Osteoblast (primary cell): ENCODE results near the gene SGCE. TPM values are rescaled to one million over a fixed set of nuclear protein-coding genes. Genes with fewer than 3 reads are reported as not detected.

Experiments
- DNase-seq: peaks from one replicate; pipeline ENCODE4 v3.0.0; 2011; ENCODE audit warnings: low spot score, mixed read lengths; ENCODE audit not compliant: insufficient read length; ENCODE audit errors: missing footprints
- H2AFZ ChIP-seq: 2 replicates; pipeline ENCODE4 v1.6.0; 2011; ENCODE audit warnings: mild to moderate bottlenecking, low read length
- H3K27ac ChIP-seq: 2 replicates; pipeline ENCODE4 v1.5.1; 2011; ENCODE audit warnings: mild to moderate bottlenecking, low read depth, low read length, moderate library complexity
- H3K27me3 ChIP-seq: 2 replicates; pipeline ENCODE4 v1.6.0; 2012; ENCODE audit warnings: mild to moderate bottlenecking, control low read depth, inconsistent platforms, low read length, moderate library complexity; ENCODE audit not compliant: insufficient read depth
- H3K36me3 ChIP-seq: 2 replicates; pipeline ENCODE4 v1.5.1; 2011; ENCODE audit warnings: mild to moderate bottlenecking, low read length, control low read depth, moderate library complexity; ENCODE audit not compliant: insufficient read depth
- H3K4me1 ChIP-seq: 2 replicates; pipeline ENCODE4 v1.5.1; 2011; ENCODE audit warnings: mild to moderate bottlenecking, low read length, control low read depth, moderate library complexity; ENCODE audit not compliant: insufficient read depth
- H3K4me2 ChIP-seq: 2 replicates; pipeline ENCODE4 v1.6.0; 2011; ENCODE audit warnings: mild to moderate bottlenecking, low read length; ENCODE audit not compliant: insufficient read depth
- H3K4me3 ChIP-seq: fragments of 200-600 bp; sonication (generic); 3 replicates; pipeline ENCODE4 v1.5.1; 2012; ENCODE audit warnings: mild to moderate bottlenecking, low read length, inconsistent platforms; ENCODE audit not compliant: insufficient read depth
- H3K79me2 ChIP-seq: 2 replicates; pipeline ENCODE4 v1.6.0; 2012; ENCODE audit warnings: mild to moderate bottlenecking, low read length, control low read depth, inconsistent platforms; ENCODE audit not compliant: insufficient read depth
- H3K9me3 ChIP-seq: 2 replicates; pipeline ENCODE4 v1.5.1; 2011; ENCODE audit warnings: low read depth, low read length, control low read depth
- H4K20me1 ChIP-seq: 2 replicates; pipeline ENCODE4 v1.6.0; 2012; ENCODE audit warnings: mild to moderate bottlenecking, low read length, control low read depth; ENCODE audit not compliant: insufficient read depth
- CTCF ChIP-seq: IDR thresholded peaks from 2 replicates; pipeline ENCODE4 v1.5.1; 2011; ENCODE audit warnings: mild to moderate bottlenecking, low read depth, low read length, moderate library complexity; ENCODE audit errors: extremely low read depth
- total RNA-seq: library from RNA; depleted of rRNA; stranded (reverse); fragments of >200 nt; gene quantifications from 2 replicates; pipeline ENCODE4 v1.2.3, GENCODE V29; 2012

The SGCE gene
- total RNA-seq, 1 donor: 60.8 TPM

- Histone ChIP-seq H3K9me3 (no peaks in the 10 kb centered on the region), H2AFZ (no peak overlapping the region), H3K4me1 (no peaks in the 10 kb centered on the region), H3K36me3 (no peaks in the 10 kb centered on the region), H3K27ac (no peak overlapping the region), H3K4me2 (no peak overlapping the region), H3K27me3 (no peaks in the 10 kb centered on the region), H4K20me1 (no peaks in the 10 kb centered on the region), H3K4me3 (no peak overlapping the region), H3K79me2 (no peaks in the 10 kb centered on the region)
- no peak for TF ChIP-seq CTCF
- DNase-seq: no peak
Observed at GRCh38 chr7:94540428-94540827, 115.5 kb downstream of the SGCE start.

Other genes starting within 250 kb of the SGCE start
- 19.4 and 20.6 TPM in 2 replicates for gene CASD1, start 146.3 kb downstream of the SGCE start, total RNA-seq